Stimulated activated effector memory CD8-positive, alpha-beta T cell treated with anti-CD3 and anti-CD28 coated beads, Interleukin-12 subunit alpha, Interleukin-12 subunit beta, amount 100 ng/mL, for 72 hours (primary cell): ENCODE data around the gene KRT74.

Experiments used
- ATAC-seq: fragments of 150-1000 bp; cut with Tn5 transposase; 2 replicates; pipeline ENCODE4 v1.10.0; 2021
- DNase-seq, 2 donors: peaks; one replicate each; pipeline ENCODE4 v3.0.0; 2021 to 2022; ENCODE audit warnings: low spot score in 2 of 2
- H3K27ac Mint-ChIP-seq: one replicate; pipeline ENCODE4 v1.8.0; 2022; ENCODE audit warnings: mild to moderate bottlenecking, mixed read lengths
- H3K36me3 Mint-ChIP-seq: one replicate; pipeline ENCODE4 v1.8.0; 2022; ENCODE audit warnings: mild to moderate bottlenecking, mixed read lengths
- H3K4me1 Mint-ChIP-seq: one replicate; pipeline ENCODE4 v1.8.0; 2022; ENCODE audit warnings: mixed read lengths
- H3K4me3 Mint-ChIP-seq: one replicate; pipeline ENCODE4 v1.8.0; 2022; ENCODE audit warnings: mild to moderate bottlenecking, mixed read lengths
- H3K9me3 Mint-ChIP-seq: one replicate; pipeline ENCODE4 v1.8.0; 2022; ENCODE audit warnings: mixed read lengths

KRT74 gene

DNA sequence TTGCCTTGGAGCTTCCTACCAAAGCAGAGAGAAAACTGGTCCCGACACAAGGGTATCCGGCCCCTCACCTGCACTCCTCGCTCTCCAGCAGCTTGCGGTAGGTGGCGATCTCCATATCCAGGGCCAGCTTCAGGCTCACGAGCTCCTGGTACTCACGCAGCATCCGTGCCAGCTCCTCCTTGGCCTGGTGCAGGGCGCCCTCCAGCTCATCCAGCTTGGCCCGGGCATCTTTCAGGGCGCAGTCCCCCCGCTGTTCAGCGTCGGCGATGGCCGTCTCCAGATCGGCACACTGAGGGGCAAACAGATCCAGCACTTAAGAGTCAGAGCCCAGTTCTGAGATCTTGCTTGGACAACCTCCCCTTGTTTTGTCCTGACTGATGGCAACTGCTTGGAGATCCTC is 13.9 kb upstream of the KRT74 start:
- Mint-ChIP-seq H3K4me3 (no peak overlapping the region), H3K36me3 (no peaks in the 10 kb centered on the region), H3K4me1 (peaks cover 6% of the 10 kb centered on the region), H3K9me3 (no peaks in the 10 kb centered on the region), H3K27ac (no peak overlapping the region)
- DNase-seq: no peak
- no peak for ATAC-seq

DNA sequence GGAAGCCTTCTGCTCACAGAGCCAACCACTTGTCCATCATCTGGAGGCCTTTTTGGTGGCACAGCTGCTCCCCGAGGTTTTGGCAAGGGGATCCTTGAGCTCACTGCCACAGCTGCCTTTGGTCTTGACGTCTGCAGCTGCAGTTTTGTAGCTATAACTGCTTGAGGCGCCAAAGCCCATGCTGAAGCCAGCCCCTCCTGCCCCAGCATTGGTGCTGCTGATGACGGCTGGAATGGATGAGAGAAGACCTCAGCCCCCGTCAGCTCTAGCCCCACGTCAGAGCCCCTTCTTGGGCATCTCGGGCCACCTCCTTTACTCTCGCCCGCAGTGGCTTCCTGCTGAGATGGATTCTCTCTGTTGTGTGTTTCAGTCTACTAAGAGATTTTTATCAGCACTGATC is 12.3 kb upstream of the KRT74 start:
- H3K36me3 Mint-ChIP-seq: no peaks in the 10 kb centered on the region
- H3K4me3 Mint-ChIP-seq: no peak overlapping the region
- DNase-seq (no peak), ATAC-seq (no peak)
- H3K9me3 Mint-ChIP-seq: no peaks in the 10 kb centered on the region
- H3K4me1 Mint-ChIP-seq: peaks cover 6% of the 10 kb centered on the region
- H3K27ac Mint-ChIP-seq: no peak overlapping the region

DNA sequence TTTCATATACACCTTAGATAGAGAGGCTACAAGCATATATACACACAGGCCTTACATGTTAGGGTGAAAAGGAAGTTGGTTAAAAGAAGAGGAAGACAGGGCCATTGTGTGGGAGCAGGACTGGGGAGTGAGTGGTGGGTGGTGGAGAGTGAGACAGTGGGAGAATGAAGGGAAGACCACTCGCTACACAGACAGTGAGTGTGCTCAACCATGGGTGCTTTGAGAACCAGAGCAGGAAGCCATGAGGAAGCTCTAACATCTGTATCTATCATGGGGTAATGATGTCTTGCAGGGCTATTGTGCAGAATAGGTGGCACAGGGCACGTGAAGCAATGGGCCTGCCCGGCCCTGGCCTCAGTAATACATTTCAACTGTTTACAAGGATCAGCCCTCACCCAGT is 11.4 kb upstream of the KRT74 start:
- DNase-seq (no peak), ATAC-seq (no peak)
- no peaks in the 10 kb centered on the region for H3K9me3 Mint-ChIP-seq
- H3K4me3 Mint-ChIP-seq: no peak overlapping the region
- H3K36me3 Mint-ChIP-seq: no peaks in the 10 kb centered on the region
- peaks cover 6% of the 10 kb centered on the region for H3K4me1 Mint-ChIP-seq
- H3K27ac Mint-ChIP-seq: no peak overlapping the region

DNA sequence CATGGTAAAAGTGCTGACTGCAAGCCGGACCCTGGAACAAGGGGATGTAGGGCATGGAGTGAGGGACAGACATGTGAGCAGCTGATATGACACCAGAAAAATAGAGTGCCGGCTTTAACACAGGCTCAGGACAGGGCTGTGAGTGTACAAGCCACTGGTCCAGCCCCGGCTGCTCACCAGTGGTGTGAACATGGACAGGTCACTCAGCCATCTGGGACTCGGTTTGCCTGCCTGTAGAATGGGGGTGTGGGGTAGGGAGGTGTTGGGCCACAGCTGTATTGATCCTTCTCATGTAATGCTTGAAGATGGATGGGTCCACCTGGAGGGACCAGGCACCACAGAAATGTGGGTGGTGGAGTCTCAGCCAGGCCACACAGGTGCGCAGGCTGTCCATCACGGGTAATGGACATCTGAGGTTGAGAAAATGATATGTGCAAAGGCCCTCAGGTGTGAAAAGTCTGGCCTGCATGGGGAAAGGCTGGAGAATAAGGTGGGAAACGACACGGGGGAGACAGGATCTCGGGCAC is 10.6 kb upstream of the KRT74 start:
- no peak overlapping the region for H3K4me3 Mint-ChIP-seq
- no peak for ATAC-seq
- H3K4me1 Mint-ChIP-seq: peaks cover 6% of the 10 kb centered on the region
- no peak overlapping the region for H3K27ac Mint-ChIP-seq
- no peak for DNase-seq
- no peaks in the 10 kb centered on the region for H3K9me3 Mint-ChIP-seq
- H3K36me3 Mint-ChIP-seq: no peaks in the 10 kb centered on the region

DNA sequence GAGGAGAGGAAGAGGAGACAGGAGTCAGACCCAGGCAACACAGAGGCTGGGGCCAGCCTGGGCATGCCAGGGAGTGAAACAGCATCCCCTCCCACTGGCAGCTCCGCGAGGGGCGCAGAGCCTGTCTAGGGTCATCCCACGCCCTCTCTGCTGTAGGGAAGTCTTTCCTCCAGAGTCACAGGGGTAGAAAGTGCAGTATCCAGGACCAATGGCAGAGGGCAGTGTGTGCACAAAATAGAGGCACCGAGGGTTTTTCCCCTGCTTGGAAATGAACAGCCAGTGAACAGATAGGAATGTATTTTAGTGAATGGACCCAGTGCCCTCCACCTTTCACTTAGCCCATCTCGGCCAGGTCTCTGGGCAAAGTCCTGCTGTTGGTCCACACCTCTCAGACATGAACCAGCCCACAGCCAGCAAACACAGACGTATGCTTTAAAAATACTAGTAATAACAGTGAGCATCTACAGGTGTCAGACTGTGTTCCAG is 9.4 kb upstream of the KRT74 start:
- no peak overlapping the region for H3K4me3 Mint-ChIP-seq
- no peak overlapping the region for H3K27ac Mint-ChIP-seq
- no peaks in the 10 kb centered on the region for H3K9me3 Mint-ChIP-seq
- peaks cover 6% of the 10 kb centered on the region for H3K4me1 Mint-ChIP-seq
- DNase-seq (peak; percentile 38 to 70), ATAC-seq (peak; percentile 66)
- H3K36me3 Mint-ChIP-seq: no peaks in the 10 kb centered on the region

DNA sequence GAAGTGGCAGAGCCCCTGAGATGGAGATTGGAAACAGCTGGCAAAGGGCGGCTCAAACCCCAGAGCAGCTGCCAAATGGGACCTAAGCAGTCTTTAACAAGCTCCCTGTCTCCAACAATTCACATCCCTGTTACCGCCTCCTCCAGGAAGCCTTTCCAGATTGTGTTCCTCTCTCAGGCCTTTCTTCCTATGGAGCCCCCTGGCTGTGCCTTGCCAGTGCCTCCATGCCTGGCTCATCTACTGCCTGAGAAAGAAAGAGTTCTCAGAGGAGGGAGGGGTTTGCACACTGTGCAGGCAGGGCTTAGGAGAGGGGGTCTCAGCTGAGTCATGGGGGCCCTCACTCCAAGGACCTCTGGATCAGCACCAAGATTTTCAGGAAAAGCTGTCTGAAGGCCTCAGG is 8.8 kb upstream of the KRT74 start:
- H3K9me3 Mint-ChIP-seq: no peaks in the 10 kb centered on the region

DNA sequence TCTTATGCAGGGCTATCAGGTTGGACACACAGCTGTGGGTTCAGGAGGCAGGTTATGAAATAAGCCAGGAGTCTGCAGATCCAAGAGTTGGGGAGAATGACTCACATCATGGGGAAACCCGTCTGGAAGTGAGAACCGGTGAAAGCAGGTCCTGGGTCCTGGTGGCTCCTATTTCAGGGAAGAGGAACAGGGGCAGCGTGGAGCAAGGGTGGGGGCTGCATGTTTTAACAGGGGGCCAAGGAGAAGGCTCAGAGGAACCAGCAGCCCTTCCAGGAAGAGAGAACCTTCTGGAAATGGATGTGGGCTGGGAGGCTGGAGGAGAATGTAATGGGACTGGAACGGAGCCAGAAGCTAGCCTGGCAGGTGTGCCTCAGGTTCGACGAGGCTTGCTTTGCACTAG is 7.8 kb upstream of the KRT74 start:
- H3K4me3 Mint-ChIP-seq: no peak overlapping the region
- H3K27ac Mint-ChIP-seq: no peak overlapping the region
- H3K9me3 Mint-ChIP-seq: no peaks in the 10 kb centered on the region
- no peaks in the 10 kb centered on the region for H3K36me3 Mint-ChIP-seq
- DNase-seq: no peak
- H3K4me1 Mint-ChIP-seq: peaks cover 6% of the 10 kb centered on the region
- no peak for ATAC-seq

More for the DNA sequence above, 8.8 kb upstream of the KRT74 start:
- Mint-ChIP-seq H3K4me1 (peaks cover 6% of the 10 kb centered on the region), H3K36me3 (no peaks in the 10 kb centered on the region), H3K27ac (no peak overlapping the region), H3K4me3 (no peak overlapping the region)
- DNase-seq: no peak
- ATAC-seq: peak; percentile 14

DNA sequence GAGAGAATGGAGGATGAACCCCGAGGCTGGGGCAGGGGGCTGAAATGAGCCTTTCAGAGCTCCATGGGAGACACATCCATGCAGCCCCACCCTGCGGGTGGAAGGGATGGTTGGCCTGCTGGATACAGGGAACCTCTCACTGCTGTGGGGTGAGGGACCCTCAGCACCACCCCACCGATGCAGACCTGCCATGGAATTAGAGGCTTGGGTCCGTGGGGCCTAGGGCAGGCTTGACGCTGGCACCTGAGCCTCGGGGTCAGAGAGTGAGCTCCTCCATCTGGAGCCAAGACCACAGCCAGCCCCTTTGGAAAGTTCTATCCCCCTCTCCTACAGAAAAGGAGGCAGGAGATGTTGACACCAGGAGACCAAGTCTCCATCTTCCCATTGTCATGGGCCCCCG is 7.4 kb upstream of the KRT74 start:
- no peaks in the 10 kb centered on the region for H3K36me3 Mint-ChIP-seq
- H3K27ac Mint-ChIP-seq: no peak overlapping the region
- no peak overlapping the region for H3K4me3 Mint-ChIP-seq
- ATAC-seq: no peak
- H3K4me1 Mint-ChIP-seq: peaks cover 6% of the 10 kb centered on the region
- no peaks in the 10 kb centered on the region for H3K9me3 Mint-ChIP-seq
- DNase-seq: no peak

DNA sequence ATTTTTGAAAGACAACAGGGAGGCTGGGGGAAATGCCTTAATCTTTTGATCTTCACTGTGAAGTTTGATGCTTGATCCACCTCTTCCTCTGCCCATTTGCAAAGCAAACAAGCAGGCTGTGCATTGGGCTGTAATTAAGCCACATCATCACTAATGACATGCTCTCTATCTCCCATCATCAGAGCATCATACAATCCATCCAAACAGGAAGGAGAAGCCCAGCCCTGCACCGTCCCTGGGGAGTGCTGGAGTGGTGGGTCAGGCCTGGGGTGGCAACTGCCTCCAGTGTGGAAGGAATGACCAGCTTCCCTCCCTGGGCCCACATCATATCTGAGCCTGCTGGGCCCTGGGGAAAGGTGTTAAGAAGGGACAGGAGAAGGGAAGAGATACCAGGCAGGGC is 6.9 kb upstream of the KRT74 start:
- DNase-seq: no peak
- no peak overlapping the region for H3K4me3 Mint-ChIP-seq
- no peaks in the 10 kb centered on the region for H3K36me3 Mint-ChIP-seq
- no peak overlapping the region for H3K27ac Mint-ChIP-seq
- ATAC-seq: peak; percentile 24
- no peaks in the 10 kb centered on the region for H3K9me3 Mint-ChIP-seq
- peaks cover 6% of the 10 kb centered on the region for H3K4me1 Mint-ChIP-seq

DNA sequence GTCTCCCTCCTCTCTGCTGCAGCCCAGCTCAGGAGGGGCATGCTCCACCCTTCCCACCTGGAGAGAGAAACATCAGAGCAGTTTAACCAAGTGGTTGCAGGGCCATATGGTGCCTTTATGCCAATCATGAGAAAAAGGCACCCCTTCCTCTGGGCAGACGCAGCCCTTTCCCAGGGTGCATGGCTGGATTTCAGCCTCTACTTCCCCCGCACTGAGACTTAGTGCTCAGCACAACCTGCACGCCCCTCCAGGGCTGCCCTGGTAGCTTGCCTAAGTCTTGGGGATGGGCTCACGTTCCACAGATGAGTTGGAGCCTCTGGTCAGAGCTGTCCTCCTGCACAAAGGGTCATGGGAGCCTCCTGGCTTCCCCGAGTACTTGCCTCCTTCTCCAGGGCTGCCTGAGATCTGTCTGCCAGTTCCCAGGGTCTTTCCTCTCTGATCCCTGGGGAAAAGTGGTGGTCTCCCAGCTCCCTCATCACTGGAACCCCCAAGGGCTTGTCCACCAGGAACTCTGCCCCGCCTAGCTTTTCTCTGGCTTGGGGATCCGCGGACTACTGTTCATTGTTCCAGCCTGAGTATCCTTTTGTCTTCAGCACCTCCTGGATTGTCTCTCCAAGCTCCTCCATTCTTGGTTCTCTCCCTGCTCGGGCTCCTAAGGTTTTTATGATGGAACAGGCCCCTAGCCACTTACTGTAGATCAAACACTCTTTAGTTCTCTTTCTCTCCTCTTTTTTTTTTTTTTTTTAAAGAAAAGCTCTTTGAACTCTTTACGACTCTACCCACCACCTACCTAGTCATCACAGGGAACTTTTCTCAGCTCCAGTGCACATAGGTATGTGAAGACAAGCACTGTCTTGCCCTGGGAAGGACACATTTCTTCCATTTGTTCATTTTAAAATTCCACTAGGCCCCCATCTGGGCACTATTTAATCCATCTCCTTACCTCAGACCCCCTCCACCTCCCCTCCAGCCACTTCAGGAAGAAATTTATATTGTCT is 6.1 kb upstream of the KRT74 start:
- Mint-ChIP-seq H3K4me1 (peaks cover 6% of the 10 kb centered on the region), H3K4me3 (no peak overlapping the region), H3K27ac (peak overlapping the region; percentile 41), H3K36me3 (no peaks in the 10 kb centered on the region), H3K9me3 (no peaks in the 10 kb centered on the region)
- no peak for ATAC-seq
- DNase-seq: no peak

DNA sequence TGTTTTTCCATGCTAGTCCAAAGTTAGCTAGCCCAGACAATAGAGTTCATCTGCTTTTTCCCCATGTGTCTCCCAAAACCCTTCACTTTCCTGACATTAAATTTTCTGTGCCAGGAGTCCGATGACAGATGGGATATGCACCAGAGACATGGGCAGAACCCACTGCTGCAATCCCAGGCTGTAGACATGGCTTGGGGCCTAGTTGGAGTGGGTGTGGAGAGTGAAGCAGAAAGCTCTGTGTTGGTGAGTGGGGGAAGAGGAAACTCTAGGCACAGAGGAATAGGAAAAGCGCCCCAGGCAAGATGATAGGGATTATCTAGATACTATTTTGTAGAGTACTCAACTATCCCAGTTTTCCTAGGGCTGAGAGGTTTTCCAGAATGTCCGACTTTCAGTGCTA is 4.8 kb upstream of the KRT74 start:
- Mint-ChIP-seq H3K36me3 (no peaks in the 10 kb centered on the region), H3K4me1 (peaks cover 6% of the 10 kb centered on the region), H3K9me3 (no peaks in the 10 kb centered on the region), H3K4me3 (no peak overlapping the region), H3K27ac (no peak overlapping the region)
- DNase-seq (no peak), ATAC-seq (no peak)

DNA sequence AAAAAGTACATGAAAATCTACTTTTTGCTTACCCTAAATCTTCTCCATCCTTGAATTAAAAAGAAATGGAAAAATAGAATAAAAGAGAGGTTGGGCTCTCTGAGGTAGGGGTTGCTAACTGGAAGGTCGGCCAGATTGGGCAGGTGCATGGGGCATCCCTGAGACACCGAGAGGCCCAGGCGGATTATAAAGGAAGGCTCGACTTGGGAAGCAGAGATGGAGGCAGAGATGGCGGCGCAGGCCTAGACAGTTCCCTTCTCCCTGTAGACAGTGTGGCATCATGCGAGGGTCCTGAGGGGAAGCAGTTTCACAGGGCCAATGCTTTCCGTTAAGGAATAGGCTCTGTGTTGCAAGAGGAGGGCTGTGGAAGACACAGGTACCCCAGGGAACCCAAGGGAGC is 3.7 kb upstream of the KRT74 start:
- Mint-ChIP-seq H3K4me1 (no peaks in the 10 kb centered on the region), H3K36me3 (no peaks in the 10 kb centered on the region), H3K4me3 (no peak overlapping the region), H3K9me3 (no peaks in the 10 kb centered on the region), H3K27ac (no peak overlapping the region)
- DNase-seq: no peak
- ATAC-seq: no peak

DNA sequence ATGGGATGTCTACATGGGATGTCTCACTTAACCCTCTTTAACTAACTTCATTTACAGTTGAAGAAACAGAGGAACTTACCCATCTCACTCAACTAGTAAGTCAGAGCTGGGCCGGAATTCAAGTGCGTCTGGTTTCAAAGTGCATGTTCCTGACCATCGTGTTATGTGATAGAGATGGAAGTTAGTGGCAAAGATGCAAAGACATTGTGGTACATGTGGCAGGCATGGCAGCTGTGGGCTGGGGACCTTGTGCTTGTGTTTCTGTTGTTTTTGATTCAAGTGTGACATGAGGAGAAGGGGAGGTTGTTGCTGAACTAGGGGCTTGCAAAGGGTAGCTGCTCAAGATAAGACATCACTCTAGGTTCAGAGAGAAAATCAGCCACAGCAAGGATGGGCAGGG is 2.3 kb upstream of the KRT74 start:
- no peak overlapping the region for H3K4me3 Mint-ChIP-seq
- ATAC-seq: no peak
- H3K27ac Mint-ChIP-seq: peak overlapping the region; percentile 7
- no peaks in the 10 kb centered on the region for H3K36me3 Mint-ChIP-seq
- no peaks in the 10 kb centered on the region for H3K9me3 Mint-ChIP-seq
- H3K4me1 Mint-ChIP-seq: no peaks in the 10 kb centered on the region
- DNase-seq: no peak

DNA sequence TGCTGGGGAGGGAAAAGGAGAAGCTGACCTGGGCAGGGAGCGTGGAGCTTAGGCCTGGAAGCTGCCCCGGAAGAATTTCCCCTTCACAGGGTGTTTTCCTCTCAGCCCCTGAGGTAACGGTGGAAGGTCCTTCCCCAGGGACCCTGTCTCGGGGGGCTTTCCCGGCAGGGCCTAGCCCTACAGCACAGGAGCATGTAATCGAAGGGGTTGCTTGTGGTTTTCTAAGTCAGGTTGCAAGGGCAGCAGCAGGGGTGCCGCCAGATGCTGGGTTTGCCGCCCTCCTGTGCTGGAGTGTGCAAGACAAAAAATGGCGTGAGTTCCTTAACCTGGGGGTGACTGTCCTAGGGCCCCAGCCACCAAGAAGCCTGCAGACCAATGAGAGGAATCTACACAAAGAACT is 1.6 kb upstream of the KRT74 start:
- H3K4me3 Mint-ChIP-seq: no peak overlapping the region
- H3K4me1 Mint-ChIP-seq: no peaks in the 10 kb centered on the region
- peak overlapping the region; percentile 48 for H3K27ac Mint-ChIP-seq
- ATAC-seq (no peak), DNase-seq (no peak)
- H3K36me3 Mint-ChIP-seq: no peaks in the 10 kb centered on the region
- H3K9me3 Mint-ChIP-seq: no peaks in the 10 kb centered on the region

DNA sequence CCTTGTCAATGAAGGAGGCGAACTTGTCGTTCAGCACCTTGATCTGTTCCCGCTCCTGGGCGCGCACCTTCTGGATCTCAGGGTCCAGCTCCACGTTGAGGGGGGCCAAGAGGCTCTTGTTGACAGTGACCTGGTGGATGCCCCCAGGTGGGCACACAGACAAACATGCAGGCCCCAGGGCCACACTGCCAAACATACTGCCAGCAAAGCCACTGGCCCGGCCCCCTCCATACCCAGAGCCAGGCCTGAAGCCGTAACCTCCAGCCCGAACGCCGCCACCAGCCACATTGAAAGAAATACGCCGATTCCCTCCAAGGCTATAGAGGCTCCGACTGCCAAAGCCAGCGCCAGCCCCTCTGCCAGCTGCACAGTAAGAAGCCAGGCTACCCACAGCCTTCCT is 337 bp downstream of the KRT74 start:
- Mint-ChIP-seq H3K4me1 (no peaks in the 10 kb centered on the region), H3K4me3 (no peak overlapping the region), H3K27ac (no peak overlapping the region), H3K36me3 (no peaks in the 10 kb centered on the region), H3K9me3 (no peaks in the 10 kb centered on the region)
- ATAC-seq: no peak
- DNase-seq: no peak

DNA sequence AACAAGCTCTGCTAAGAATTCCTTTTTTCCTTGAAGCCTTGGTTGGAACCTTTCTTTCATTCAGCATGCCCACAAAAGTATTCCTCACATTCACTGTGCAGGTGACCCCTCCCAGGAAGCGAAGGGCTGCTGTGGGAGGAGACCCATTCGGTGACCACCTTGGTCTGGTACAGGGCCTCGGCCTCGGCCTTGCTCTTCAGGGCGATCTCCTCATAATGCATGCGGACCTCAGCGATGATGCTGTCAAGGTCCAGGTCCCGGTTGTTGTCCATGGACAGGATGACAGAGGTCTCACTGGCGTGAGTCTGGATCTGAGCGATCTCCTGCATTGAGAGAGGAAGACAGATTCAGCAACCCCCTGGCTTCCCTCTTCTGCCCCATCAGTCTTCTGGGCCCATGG is 3.1 kb downstream of the KRT74 start:
- no peak for DNase-seq
- no peak for ATAC-seq
- no peaks in the 10 kb centered on the region for H3K36me3 Mint-ChIP-seq
- H3K4me1 Mint-ChIP-seq: peaks cover 19% of the 10 kb centered on the region
- H3K4me3 Mint-ChIP-seq: no peak overlapping the region
- H3K27ac Mint-ChIP-seq: no peak overlapping the region
- H3K9me3 Mint-ChIP-seq: no peaks in the 10 kb centered on the region
